GM18498 (cell line): ENCODE measurements around the gene TEX35.
"Not testable (repeated sequence)": the region's sequence is repeated elsewhere in the genome, so short reads cannot be mapped to it uniquely, and the experiment has no call there.

Experiments
- ATAC-seq: cut with Tn5 transposase; IDR thresholded peaks from one replicate; pipeline ENCODE4 v1.9.1; 2021; ENCODE audit warnings: mild to moderate bottlenecking, moderate library complexity; ENCODE audit not compliant: unreplicated experiment

TEX35 gene

DNA sequence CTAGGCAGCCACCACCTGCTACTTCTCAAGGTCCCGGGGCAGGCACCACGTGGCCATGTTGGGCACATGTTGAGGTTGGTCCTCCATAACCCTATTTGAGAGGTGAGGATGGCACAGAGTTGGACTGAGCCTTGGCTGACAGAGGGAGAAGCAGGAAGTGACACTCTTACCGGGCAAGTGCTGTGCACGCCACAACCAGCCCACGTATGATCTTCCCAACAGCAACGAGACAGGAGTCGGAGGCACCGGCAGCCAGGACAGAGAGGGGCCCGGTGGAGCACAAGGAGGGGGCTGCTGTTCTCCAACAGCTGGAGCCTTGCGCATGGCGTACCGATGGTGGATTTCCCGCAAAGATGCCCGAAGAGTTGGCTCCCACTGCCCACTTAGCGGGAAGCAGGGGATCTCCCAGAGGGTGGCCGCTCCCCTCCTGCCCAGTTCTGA lies 19.6 kb upstream of the TEX35 start:
- ATAC-seq, result no peak

DNA sequence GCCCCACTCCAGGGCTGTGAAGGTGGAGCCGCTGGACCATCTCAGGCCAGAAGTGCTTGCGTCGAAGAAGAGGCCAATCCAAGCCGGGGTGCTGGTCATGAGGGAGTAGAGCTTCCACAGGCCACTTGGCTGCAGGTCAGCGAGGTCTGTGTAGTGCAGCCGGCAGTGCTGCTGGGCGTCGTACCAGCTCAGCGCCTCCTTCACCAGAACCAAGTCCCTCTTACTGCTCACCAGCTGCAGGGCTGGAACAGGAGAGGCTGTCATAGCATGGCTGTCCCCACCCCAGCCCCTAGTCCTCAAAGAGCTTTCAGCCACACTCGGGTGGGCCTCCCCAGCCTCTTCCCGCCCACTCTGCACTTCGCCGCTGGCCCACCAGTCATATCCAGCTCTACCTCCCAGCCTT lies 18.3 kb upstream of the TEX35 start:
- ATAC-seq, result no peak

DNA sequence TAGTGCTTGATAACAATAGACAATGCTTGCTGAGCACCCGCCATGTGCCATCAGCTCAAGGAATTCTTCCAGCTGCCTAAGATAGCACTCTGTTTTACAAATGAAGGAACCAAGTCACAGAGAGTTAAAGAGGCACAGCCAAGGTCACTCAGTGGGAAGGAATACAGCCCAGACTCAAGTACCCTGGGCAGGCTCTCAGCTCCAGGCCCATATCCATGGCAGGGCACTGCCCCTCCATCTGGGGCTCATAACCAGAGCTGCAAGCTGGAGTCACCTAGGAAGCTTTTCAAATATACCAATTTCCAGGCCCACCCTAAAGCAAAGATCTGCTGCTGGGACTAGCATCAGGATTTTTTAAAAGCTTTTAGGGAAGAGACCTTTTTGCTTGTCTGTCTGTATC lies 17.8 kb upstream of the TEX35 start:
- ATAC-seq, result no peak

DNA sequence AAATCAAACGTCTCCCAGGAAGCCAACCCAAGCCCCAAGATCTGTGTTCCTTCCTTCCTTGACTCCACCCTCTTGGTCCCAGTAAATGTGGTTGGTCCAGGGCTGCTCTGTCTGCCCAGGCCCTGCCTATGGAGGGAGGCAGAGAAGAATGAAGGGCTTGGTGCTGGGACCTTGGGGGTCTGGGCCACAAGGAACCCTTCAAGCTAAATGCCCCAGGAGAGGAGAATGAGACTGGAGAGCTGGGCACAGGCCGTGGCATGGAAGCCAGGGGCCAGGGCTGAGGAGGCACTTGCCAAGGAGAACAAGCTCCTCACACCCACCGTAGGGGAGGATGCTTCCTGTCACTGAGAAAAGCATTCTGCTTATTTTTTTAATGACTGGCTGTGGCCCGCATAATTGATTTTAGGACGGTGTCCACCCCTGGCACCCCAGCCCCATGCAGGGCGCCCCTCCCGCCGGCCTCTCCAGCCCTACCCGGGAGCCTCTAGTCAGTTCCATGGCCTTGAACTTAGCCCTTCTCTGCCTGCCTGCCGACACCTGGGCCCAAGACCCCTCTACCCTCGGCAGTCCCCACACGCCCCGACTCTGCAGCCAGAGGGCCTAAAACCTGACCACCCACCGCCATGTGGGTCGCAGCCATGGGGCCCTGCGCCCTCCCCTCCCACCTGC lies 17.0 kb upstream of the TEX35 start:
- no peak for ATAC-seq

DNA sequence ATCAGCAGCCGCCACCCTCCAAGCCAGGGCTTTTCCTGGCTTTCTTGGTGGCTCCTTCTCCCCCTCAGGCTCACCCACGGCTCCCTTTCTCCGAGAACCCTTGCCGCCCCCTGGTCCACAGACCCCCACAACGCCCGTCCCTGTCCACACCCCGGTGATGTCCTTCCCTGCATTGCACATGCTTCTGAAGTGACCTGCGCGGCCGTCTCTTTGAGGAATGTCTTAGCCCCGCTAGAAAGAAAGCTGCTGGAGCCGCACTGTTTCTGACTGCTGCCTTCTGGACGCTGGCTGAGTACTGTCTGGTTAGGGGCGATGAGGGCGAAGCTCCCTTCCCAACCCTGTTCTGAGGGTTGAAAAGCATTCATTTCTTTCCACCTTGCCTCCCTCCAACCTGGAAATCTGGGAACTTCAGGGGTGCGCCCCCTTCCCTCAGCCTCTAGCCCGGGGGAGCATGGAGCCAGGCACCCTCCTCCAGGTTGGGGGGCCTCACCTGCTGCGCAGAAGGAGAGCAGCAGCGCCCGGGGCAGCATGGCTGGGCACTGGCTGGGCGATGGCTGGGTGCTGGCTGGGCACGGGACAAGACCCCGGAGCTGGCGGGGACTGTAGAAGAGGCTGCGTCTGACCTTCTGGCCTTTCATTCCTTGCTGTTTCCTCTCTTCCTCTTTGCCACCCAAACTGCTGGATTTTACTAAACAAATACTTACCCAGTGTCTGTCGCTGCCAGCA lies 16.3 kb upstream of the TEX35 start, which contains the start of gene CLEC20A:
Gene CLEC20A (minus strand): TSS at position 555 of the 726 bp plus-strand sequence. CDS start 25 bp downstream, at position 530.
- ATAC-seq, result no peak

DNA sequence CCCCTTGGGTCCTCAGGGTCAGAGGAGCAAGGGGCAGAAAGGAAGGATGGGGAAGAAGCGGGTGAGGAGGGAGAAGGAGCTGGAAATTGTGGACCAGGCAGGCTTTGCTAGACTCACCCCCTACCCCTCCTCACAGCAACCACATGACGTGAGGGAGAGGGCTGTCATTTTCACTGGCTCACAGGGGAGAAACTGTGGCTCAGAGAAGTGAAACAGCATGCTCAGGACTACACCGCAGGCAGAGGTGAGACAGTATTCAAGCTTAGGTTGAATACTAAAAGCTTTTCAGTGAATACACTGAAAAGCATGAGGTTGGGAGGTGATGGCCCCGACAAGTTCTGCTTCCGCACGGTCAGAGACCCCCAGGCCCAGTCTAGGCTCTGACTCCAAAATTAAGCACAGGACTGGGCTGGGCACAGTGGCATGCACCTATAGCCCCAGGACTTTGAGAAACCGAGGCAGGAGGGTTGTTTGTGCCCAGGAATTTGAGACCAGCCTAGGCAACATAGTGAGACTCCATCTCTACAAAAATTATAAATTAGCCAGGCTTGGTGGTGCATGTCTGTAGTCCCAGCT lies 14.9 kb upstream of the TEX35 start:
- no peak for ATAC-seq

DNA sequence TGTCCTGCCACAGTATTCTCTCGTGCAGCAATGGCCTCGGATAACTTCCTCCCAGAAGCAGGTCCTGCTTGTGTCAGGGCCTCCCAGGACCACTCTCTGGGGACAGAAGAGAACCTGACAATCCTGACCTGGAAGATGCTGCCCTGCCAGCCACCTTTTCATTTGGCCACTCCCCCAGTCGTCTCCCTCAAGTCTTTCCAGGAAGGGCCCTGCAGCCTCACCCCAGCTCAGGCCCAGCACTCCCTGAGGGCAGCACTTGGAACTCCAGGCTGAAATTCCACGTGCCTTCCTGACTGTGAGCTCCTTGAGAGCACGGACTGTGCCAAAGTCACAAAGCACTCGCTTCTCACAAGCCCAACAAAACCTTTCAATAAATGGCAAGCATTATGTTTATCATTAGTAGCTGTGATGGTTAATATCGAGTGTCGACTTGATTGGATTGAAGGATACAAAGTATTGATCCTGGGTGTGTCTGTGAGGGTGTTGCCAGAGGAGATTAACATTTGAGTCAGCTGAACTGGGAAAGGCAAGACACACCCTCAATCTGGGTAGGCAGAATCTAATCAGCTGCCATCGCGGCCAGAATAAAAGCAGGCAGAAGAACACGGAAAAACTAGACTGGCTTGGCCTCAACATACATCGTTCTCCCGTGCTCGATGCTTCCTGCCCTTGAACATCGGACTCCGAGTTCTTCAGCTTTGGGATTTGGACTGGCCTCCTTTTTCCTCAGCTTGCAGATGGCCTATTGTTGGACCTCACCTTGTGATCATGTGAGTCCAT lies 13.8 kb upstream of the TEX35 start:
- ATAC-seq, result no peak

DNA sequence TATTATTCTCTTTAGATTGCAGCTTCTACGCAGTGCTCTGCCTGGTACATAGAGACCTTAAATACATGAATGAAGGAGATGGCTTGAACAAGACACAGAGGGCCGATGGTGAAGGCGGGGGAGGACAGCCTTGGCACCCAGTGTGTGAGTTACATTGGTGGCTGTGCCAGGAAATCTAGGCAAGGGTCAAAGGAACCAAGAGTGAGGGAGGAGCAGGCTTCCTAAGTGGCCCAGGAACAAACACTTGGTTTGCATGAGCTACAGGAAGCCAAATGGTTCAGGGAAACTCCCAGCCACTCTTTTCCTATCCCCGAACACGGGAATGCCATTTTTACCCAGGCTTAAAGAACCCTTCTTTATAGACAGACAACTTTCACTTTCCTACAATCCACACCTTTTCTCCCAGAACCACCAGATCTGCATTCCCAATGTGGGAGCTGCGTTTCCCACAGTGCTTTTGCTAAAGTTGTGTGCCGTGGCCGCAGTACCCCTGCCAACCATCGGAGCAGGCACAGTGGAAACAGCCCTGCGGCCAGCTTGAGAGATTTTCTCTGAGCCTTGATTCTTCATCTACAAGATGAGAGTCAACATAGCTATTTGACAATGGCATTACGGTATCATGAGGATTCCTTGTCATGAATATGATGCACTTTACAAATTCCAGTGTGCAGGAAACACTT lies 12.7 kb upstream of the TEX35 start:
- no peak for ATAC-seq

DNA sequence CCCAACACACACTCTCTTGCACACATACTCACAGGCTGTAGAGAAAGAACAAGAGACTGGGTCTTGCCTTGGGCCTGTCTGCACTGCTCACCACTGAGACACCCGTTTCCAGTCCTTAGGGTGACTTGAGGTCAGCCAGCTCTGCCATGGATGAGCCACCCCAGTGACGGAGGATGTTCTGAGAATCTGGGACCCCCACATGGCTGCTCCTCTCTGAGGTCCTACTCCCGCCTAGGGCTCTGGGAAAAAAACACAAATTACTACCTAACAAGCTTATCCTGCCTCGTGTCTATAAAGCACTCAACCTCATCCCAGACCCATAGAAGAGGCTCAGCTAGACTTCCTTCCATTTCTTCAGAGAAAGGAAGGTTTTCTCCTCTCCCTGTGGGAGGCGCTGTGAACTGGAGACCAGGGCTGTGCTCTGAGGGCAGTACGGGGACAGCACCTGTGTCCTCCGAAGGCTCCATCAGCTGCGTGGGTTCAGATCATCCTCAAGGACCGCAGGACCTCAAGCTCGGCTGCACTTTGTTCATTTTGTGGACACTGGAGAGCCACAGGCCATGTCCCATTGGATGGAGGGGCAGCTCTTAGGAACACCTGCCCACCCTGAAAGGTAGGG lies 11.9 kb upstream of the TEX35 start:
- no peak for ATAC-seq

DNA sequence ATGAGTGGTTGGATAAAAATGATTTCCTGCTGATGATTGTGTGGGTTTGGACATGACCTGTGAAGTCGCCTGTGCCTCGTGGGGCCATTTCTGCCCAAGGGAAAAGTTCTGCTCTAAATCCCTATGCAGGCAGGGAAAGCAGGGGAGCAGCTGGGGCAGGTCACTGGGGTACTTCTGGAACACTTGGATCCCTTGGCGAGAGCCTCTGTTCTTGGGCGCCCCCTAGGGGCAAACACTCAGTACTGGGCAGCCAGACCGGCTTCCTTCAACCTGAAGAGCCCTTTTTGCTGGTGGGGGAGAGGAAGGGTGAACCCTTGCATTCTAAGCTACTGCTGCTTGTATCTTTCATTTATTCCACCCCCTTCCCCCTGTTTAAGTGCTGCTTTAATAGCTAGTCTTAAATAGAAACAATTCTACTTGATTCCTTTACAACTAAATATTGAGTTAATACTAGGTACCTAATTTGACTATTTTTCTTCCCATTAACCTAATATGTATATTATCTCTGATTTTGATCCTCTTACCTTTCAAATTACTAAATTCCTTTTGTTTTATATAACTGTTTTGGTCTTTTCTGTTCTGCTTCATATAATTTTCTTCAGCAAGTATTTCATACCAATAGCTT lies 11.1 kb upstream of the TEX35 start:
- ATAC-seq, result peak; percentile 83

DNA sequence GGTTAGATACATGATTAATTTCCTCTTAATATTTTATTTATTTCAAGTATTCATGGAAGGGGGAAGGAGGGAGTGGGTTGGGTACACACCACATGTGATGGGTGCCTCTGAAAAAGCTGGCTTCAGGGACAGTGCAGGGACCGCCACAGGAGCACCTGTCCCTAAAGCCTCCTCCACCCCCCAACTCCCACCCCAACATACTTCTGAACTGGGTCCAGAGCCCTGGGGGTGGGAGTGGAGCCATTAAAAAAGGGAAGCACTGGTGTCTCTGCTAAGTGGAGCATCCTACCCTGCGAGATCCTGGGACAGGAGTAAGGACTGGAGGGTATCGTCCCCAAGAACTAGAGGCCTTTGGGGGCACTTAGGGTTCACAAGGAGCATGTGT lies 10.6 kb upstream of the TEX35 start:
- ATAC-seq, result no peak

DNA sequence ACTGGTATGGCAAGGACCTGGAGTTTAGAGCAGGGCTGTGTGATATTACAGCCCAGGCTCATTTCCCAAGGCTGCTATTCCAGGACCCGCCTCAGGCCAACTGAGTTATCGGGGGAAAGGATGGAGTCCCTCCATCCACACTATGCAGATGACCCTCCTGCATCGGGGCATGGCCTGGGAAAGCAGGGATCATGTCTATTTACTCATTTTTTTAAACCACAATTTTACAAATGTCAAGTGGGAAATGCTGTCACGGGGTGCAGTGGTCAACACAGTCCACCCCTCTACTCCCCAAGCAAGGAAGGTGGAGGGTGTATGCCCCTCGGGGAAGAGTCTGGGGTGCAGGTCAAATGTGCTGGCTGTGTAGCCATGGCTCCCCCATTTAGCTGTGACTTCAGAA lies 10.1 kb upstream of the TEX35 start:
- ATAC-seq, result no peak

DNA sequence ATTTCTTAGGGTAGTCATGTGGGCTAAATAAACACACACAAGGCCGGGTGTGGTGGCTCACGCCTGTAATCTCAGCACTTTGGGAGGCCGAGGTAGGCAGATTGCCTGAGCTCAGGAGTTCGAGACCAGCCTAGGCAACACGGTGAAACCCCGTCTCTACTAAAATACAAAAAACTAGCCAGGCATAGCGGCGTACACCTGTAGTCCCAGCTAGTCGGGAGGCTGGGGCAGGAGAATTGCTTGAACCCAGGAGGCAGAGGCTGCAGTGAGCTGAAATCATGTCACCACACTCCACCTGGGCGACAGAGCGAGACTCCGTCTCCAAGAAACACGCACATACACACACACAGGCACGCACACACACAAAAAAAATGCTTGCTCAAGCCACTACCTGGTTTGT lies 9.6 kb upstream of the TEX35 start:
- not testable (repeated sequence) for ATAC-seq

DNA sequence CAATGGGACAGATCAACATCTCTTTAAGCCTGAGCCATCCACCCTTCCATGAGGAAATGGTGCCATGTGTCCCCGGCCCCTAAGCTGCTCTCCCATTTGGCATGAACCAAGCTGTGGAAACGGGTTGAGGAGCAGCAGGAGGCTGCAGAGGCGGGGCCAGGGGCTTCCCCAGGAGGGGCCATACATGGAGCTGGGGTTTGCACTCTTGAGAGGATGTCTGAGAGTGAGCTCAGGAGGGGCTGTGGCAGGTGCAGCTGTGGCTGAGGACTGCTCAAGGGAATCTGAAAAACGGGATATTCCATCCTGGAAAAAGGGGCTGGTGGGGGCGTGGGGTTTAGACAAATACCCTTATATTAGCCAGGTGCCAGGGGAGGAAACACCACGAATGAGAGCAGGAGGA lies 9.1 kb upstream of the TEX35 start:
- no peak for ATAC-seq

DNA sequence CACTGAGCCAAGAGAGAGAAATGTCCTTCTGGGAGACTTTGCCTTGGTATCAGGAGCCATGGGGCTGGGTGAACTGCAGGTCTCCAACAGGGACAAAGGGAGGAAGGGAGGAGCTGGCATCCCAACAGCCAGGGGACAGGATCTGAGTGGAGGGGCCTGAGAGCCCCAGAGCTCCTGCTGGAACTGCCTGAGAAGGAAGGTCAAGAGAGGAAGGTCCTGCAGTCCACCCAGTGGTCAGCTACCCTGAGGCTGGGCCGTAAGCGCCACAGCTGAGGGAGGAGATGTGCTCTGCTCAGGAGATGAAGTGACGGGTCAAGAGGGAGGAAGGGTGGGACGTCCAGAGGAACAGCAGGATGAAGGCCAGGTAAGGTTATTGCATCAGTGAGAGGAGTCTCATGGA lies 8.6 kb upstream of the TEX35 start:
- no peak for ATAC-seq

DNA sequence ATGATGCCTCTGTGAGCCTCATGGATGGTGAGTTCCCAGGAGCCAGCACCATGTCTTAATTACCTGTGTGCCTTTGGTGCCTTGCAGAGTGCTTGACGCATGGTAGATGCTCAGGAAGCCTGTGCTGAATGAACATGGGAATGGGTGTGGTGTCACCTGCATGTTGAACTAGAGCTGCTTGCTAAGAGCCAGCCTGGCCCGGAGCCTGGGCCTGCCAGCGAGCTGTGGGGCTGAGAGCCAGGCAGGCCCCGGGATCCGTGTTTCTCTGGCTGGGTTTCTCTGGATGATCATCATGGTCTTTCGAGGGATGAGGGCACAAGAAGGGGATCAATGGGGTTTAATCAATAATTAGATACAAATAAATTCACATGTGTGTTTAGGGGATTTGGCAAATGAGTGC lies 6.7 kb upstream of the TEX35 start:
- ATAC-seq, result no peak

DNA sequence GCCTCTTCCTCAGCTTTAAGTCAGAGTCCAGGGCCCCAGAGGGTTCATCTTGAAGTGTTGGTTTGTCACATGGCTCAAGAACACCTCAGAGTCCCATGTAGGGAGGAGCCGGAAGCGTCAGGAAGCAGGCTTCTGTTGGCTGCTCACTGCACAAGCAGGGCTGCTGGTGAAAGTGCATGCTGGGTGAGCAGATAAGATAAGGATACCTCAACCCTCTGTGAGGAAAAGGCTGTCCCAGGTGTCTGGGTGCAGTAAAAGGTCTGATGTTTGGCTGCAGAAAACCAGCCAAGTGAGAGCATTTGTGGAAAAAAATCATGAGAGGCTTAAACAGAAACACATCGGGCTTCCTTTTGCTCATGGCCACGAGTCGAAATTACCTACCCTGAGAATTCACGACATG lies 6.2 kb upstream of the TEX35 start:
- no peak for ATAC-seq

DNA sequence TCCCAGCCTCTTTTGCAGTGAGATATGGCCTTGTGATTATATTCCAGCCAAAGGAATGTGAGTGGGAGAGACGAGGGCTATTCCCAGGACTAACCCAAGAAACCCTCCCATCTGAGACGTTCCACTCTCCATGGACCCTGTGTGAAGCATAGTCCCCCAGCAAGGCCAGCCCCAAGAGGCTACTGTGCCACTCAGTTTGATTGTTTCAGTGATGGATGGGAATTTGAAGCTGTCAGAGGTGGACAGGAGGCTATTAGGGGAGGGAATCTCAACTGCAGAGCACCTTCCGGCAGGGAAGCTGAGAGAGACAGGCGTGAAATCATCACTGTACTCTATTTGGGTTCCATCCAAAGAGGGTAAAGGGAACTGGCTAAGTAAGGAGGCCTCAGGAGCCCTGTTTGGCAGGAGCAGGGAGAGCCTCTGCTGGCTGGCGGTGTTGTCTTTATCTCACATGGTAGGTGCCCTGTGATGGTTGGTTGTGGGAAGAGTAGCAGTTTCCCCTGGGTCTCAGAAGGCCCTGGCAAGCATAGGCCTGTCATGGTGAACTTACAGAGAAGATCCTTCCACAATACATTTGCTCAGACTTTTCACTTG lies 3.4 kb upstream of the TEX35 start:
- no peak for ATAC-seq

DNA sequence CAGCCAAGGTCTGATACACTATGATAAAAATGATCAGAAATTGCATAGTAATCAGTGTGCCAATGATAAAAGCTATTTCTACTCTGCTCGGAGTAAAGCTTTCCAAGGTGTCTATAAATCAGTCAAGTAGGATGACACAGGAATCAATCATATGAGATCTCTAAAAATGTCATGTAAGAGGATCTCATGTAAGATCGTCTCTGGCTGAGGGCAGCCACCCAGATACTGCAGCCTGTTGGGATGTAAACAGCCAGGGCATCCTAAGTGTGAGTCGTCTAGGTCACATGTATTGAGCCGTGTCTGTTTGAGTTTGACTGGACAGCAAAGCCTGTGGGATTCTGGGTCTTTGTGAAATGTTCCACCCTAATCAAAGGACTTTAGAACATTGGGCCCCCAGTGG lies 2.8 kb upstream of the TEX35 start:
- ATAC-seq, result no peak
